GM12801 (cell line): ENCODE measurements around the gene RAD51B.

Source experiments
- TF ChIP-seq, protein P1 (sequence below): IDR thresholded peaks from one replicate; pipeline ENCODE4 v1.5.1; 2011; ENCODE audit warnings: control low read depth; ENCODE audit not compliant: insufficient read length; ENCODE audit errors: extremely low read depth

RAD51B gene

GRCh38 chr14:68365228-68365627 is 545.6 kb downstream of the RAD51B start:
- TF ChIP-seq, protein P1, sequence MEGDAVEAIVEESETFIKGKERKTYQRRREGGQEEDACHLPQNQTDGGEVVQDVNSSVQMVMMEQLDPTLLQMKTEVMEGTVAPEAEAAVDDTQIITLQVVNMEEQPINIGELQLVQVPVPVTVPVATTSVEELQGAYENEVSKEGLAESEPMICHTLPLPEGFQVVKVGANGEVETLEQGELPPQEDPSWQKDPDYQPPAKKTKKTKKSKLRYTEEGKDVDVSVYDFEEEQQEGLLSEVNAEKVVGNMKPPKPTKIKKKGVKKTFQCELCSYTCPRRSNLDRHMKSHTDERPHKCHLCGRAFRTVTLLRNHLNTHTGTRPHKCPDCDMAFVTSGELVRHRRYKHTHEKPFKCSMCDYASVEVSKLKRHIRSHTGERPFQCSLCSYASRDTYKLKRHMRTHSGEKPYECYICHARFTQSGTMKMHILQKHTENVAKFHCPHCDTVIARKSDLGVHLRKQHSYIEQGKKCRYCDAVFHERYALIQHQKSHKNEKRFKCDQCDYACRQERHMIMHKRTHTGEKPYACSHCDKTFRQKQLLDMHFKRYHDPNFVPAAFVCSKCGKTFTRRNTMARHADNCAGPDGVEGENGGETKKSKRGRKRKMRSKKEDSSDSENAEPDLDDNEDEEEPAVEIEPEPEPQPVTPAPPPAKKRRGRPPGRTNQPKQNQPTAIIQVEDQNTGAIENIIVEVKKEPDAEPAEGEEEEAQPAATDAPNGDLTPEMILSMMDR, result no peak

DNA sequence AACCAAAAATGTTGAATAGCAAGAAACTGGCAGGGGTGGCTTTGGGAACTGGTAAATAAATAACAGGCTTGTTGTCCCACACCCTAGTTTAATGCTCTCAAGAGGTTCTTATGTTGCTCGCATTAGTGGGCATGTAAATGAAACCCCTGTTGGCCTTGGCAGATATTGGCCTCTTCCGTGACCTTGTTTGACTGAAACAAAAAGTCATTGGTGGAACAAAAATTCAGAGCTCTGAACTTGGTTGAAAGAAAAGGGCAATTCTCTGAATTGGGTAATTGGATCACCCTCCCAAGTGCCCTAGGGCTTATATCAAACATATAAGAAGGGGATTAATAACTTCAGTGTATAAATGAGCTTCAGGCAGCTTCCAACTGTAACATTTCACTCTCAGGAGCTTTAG is 547.1 kb downstream of the RAD51B start:
- TF ChIP-seq, protein P1, result no peak

DNA sequence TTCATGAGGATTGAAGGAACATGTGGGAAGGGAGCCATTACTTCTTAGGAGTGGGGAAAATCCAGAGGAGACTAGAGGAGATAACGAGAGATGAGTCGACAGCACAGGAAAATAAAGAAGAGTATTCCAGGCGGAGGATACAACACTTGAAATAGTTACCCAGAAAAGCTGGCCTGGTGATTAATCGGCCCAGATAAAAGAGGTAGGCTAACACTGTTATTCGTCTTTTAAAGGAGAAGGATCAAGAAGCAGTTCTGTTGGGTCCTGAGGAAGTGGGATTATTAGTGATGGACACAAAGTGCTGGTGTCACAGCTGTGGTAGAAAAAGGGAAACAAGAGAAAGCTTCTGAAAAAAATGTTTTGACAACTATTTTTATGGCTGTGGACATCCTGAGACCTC is 548.0 kb downstream of the RAD51B start:
- TF ChIP-seq, protein P1, result no peak

DNA sequence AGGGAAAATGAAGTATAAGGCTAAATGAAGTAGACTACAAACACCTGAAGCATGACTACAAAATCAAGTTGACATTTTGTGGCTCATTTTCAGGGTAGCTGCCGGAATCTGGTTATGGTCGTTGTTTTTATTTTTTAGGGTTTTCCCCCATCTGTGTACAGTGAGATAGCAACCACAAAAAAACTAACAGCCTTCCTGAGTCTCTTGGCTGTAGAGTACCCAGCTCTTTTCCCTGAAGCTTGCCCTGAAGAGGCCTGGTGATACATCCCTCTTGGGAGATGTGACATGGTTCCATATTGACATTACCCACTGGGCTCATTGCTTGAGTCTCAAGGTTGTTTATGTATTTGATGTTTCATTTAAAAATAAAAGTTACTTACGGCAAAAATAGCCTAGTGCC is 549.3 kb downstream of the RAD51B start:
- TF ChIP-seq, protein P1, result no peak

DNA sequence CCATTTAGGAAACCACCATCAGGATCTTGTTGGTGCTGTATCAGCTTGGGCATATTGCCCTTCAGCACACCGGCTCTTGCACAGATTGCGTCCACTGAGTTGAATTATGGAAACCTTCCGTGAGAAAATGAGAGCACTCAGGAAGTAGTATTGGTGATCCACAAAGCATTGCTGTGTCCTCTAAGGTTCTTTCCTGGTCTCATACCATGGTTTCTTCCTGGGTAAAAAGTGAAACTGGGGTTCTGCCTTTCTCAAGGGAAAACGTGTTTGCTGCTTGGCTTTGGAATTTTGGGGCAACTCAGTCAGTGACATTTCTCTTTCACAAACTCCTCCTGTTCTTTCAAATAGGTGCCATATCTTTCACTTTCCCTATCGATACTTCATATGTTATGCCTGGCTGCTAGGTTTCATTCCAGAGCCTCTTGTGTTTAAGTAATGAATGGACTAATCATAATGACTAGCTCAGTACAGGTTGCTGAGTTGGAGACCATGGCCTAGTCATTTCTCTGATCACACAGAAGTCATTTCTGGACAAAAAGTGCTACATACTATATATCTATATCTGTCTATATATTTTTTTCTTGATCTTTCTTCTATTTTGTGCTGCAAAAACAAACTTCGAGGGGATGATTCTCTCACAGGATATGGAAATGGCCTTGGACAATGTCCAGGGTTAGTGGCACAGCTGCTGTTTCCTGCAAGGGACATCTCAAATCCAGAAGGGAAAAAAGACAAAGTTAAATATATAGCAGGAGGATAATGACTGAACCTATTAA is 549.9 kb downstream of the RAD51B start:
- TF ChIP-seq, protein P1, result no peak

DNA sequence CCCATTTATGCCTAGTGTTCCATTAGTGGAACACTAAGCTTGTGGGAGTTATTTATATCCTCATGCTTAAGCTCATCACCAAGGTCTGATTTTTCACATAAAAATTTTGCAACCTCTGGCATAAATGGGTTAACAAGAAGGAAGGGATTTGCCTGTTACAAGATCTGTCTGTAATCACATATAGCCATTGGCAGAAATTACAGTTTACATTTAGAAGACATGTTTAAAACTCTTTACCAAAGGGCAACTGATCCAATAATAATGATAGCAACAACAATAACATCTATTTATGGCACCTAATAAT is 550.4 kb downstream of the RAD51B start:
- TF ChIP-seq, protein P1, result no peak

GRCh38 chr14:68372368-68372767 is 552.8 kb downstream of the RAD51B start:
- TF ChIP-seq, protein P1, result no peak
